ENCODE data around the gene SHOX. TPM values are rescaled to one million over a fixed set of nuclear protein-coding genes. Genes with fewer than 3 reads are reported as not detected.

Gene SHOX
- total RNA-seq, 1 experiment from 2014 or later, result 0.24 TPM

- peaks cover 14% of the 10 kb centered on the region for H3K23me2 ChIP-seq (ENCODE audit: insufficient read length, low read depth, low read length, poor library complexity, severe bottlenecking)
- WGBS (ENCODE audit: extremely low coverage, insufficient read length, low lambda C conversion rate), result no CpG with 5 or more reads among the region's 30 CpGs
- H3K9me3 ChIP-seq (ENCODE audit: control insufficient read depth, low read depth, low read length), result no peaks in the 10 kb centered on the region
- Mint-ChIP-seq H3K4me3 (peak overlapping the region; percentile 38 to 67), H3K27me3 (ENCODE audit: low read depth) (peaks cover 99% of the 10 kb centered on the region), H3K36me3 (ENCODE audit: insufficient read depth in 1 of 3, low read depth in 3 of 3) (peaks cover 0 to 6% (median 6%) of the 10 kb centered on the region in 3 experiments; a peak in 4 of 7 replicates), H3K27ac (no peak overlapping the region), H3K9me3 (peaks cover 14 to 17% of the 10 kb centered on the region in 2 experiments), H3K4me1 (peaks cover 45 to 68% of the 10 kb centered on the region in 2 experiments)
- H3K27me3 ChIP-seq (ENCODE audit: insufficient read depth, low read length), result peaks cover 88% of the 10 kb centered on the region
- H3K56ac ChIP-seq (ENCODE audit: insufficient read length, low read depth, low read length), result no peak overlapping the region
- no peak overlapping the region for H3K27ac ChIP-seq (ENCODE audit: insufficient read length, low read depth, low read length)
- no peak overlapping the region for H2BK120ac ChIP-seq (ENCODE audit: low read depth, low read length, poor library complexity, severe bottlenecking)
- H4K5ac ChIP-seq (ENCODE audit: insufficient read length, low read depth, low read length), result no peak overlapping the region
- peak overlapping the region; percentile 24 for H2BK12ac ChIP-seq (ENCODE audit: insufficient read length, low read depth, low read length)
- no peak overlapping the region for H2BK5ac ChIP-seq (ENCODE audit: insufficient read length, low read length)
- H3K14ac ChIP-seq (ENCODE audit: insufficient read depth, low read length), result no peak overlapping the region
- H3K18ac ChIP-seq (ENCODE audit: insufficient read length, low read depth, low read length), result no peak overlapping the region
- no peak overlapping the region for H2AK5ac ChIP-seq (ENCODE audit: insufficient read length, low read length)
- no peak overlapping the region for H2BK20ac ChIP-seq (ENCODE audit: low read depth, low read length, poor library complexity, severe bottlenecking)
- H3K4me2 ChIP-seq (ENCODE audit: insufficient read depth, insufficient read length, low read length), result no peak overlapping the region
- no peak overlapping the region for H3T11ph ChIP-seq (ENCODE audit: low read length)
- H3K4me1 ChIP-seq (ENCODE audit: insufficient read depth, low read length), result 0 out of 2 replicates have a peak, but pooled peaks cover 2% of the 10 kb centered on the region
- no peaks in the 10 kb centered on the region for H4K20me1 ChIP-seq (ENCODE audit: control insufficient read depth, insufficient read depth, insufficient read length)
- H2AFZ ChIP-seq (ENCODE audit: low read length), result no peak overlapping the region
- H3K9ac ChIP-seq (ENCODE audit: extremely low read depth, insufficient read length, low read length), result no peak overlapping the region
- no peak for DNase-seq
- no peaks in the 10 kb centered on the region for H3K79me1 ChIP-seq (ENCODE audit: insufficient read depth, low read depth, low read length, poor library complexity, severe bottlenecking)
- TF ChIP-seq, protein P1, sequence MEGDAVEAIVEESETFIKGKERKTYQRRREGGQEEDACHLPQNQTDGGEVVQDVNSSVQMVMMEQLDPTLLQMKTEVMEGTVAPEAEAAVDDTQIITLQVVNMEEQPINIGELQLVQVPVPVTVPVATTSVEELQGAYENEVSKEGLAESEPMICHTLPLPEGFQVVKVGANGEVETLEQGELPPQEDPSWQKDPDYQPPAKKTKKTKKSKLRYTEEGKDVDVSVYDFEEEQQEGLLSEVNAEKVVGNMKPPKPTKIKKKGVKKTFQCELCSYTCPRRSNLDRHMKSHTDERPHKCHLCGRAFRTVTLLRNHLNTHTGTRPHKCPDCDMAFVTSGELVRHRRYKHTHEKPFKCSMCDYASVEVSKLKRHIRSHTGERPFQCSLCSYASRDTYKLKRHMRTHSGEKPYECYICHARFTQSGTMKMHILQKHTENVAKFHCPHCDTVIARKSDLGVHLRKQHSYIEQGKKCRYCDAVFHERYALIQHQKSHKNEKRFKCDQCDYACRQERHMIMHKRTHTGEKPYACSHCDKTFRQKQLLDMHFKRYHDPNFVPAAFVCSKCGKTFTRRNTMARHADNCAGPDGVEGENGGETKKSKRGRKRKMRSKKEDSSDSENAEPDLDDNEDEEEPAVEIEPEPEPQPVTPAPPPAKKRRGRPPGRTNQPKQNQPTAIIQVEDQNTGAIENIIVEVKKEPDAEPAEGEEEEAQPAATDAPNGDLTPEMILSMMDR (conservative IDR thresholded peaks at IDR 0.05), result no peak
- no peak overlapping the region for H2BK15ac ChIP-seq (ENCODE audit: low read depth, low read length)
- no peak overlapping the region for H4K8ac ChIP-seq (replicated peaks; ENCODE audit: insufficient read length, low read depth, low read length)
- no peak overlapping the region for H3K23ac ChIP-seq (ENCODE audit: insufficient read length, low read depth, low read length)
- no peak overlapping the region for H4K91ac ChIP-seq (ENCODE audit: insufficient read length, low read depth, low read length)
- H3K4ac ChIP-seq (ENCODE audit: low read depth, low read length), result no peak overlapping the region
- no peaks in the 10 kb centered on the region for H3K79me2 ChIP-seq (ENCODE audit: insufficient read depth, low read length)
These were observed 1.2 kb upstream of the SHOX start for GRCh38 chrX:629230-630006.
